Activated naive CD8-positive, alpha-beta T cell treated with anti-CD3 and anti-CD28 coated beads for 36 hours (primary cell): ENCODE measurements around the gene CSNK1G2. TPM values are rescaled to one million over a fixed set of nuclear protein-coding genes. Genes with fewer than 3 reads are reported as not detected.
A peak's percentile ranks its signal among the peaks of the same experiment; 100 is the strongest.

Source experiments
- DNase-seq: peaks from one replicate; pipeline ENCODE4 v3.0.0; 2021
- H3K27ac Mint-ChIP-seq: one replicate; pipeline ENCODE4 v1.8.0; 2022; ENCODE audit warnings: mild to moderate bottlenecking, moderate library complexity, mixed read lengths
- H3K27me3 Mint-ChIP-seq: one replicate; pipeline ENCODE4 v1.8.0; 2022; ENCODE audit warnings: mild to moderate bottlenecking, mixed read lengths
- H3K36me3 Mint-ChIP-seq: one replicate; pipeline ENCODE4 v1.8.0; 2021; ENCODE audit warnings: mild to moderate bottlenecking, mixed read lengths
- H3K4me1 Mint-ChIP-seq: one replicate; pipeline ENCODE4 v1.8.0; 2021; ENCODE audit warnings: mixed read lengths
- H3K4me3 Mint-ChIP-seq: one replicate; pipeline ENCODE4 v1.8.0; 2022; ENCODE audit warnings: mild to moderate bottlenecking, moderate library complexity, mixed read lengths
- H3K9me3 Mint-ChIP-seq: one replicate; pipeline ENCODE4 v1.8.0; 2022; ENCODE audit warnings: mixed read lengths
- total RNA-seq, 2 experiments: library from RNA; stranded (reverse); gene quantifications; one replicate each; pipeline ENCODE4 v1.2.3, GENCODE V29; 2021

Gene CSNK1G2
- total RNA-seq, 2 experiments from 2014 or later: 50.7 to 51.1 TPM

DNA sequence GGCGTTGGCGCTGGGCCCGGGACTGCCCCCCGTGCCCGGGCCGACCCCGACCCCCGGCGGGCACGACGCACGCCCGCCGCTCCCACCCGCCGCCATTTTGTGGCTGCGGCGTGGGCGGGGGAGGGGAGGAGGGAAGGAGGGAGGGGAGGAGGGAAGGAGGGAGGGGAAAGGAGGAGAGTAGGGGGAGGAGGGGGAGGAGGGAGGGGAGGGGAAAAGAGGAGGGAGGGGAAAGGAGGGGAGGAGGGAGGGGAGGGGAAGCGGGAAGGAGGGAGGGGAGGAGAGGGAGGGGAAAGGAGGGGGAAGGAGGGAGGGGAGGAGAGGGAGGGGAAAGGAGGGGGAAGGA is 74.6 kb downstream of the CSNK1G2 start, which contains the start of gene BTBD2:
Gene BTBD2, minus strand, starts transcription at position 107 of the 343 bp plus-strand sequence. Its CDS starts 11 bp downstream, at position 96.
- peaks cover 9% of the 10 kb centered on the region for H3K36me3 Mint-ChIP-seq
- DNase-seq: peak; percentile 45
- H3K27ac Mint-ChIP-seq: peak within 1 kb of the TSS; percentile 42
- no peaks in the 10 kb centered on the region for H3K27me3 Mint-ChIP-seq
- peaks cover 7% of the 10 kb centered on the region for H3K4me1 Mint-ChIP-seq
- no peaks in the 10 kb centered on the region for H3K9me3 Mint-ChIP-seq
- H3K4me3 Mint-ChIP-seq: peak within 1 kb of the TSS; percentile 76

DNA sequence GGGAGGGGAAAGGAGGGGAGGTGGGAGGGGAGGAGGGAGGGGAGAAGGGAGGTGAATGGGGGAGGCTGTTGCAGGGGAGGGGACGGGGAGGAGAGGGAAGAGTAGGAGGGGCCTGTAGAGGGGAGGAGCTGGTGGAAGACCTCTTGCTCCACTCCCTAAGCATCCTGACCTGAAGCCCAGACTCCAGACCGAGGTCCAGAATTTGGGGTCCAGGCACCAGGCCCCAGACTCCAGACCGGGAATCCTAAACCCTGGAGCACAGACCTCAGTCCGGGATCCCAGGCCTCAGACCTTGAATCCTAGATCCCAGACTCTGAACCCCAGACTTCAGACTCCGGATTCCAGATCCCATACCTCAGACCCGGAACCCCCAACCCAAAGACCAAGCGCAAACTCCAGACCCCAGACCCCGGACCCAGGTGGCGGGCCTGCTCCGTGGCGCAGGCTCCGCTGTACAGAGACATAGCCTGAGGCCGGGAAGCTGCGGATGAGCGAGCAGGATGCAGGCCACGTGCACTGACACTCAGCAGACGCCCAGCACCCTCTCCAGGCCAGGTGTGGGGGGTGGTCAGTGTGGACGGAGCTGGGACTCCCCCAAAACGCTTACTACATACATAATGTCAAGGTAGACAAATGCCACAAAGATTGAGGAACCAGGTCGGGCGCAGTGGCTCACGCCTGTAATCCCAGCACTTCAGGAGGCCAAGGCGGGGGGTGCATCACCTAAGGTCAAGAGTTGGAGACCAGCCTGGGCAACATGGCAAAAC is 75.3 kb downstream of the CSNK1G2 start:
- peaks cover 7% of the 10 kb centered on the region for H3K4me1 Mint-ChIP-seq
- no peaks in the 10 kb centered on the region for H3K27me3 Mint-ChIP-seq
- H3K9me3 Mint-ChIP-seq: no peaks in the 10 kb centered on the region
- H3K27ac Mint-ChIP-seq: no peak overlapping the region
- H3K36me3 Mint-ChIP-seq: peaks cover 9% of the 10 kb centered on the region
- H3K4me3 Mint-ChIP-seq: peak overlapping the region; percentile 70
- peak; percentile 39 for DNase-seq

- H3K9me3 Mint-ChIP-seq: no peaks in the 10 kb centered on the region
- H3K27ac Mint-ChIP-seq: no peak overlapping the region
- DNase-seq: no peak
- H3K4me1 Mint-ChIP-seq: peaks cover 5% of the 10 kb centered on the region
- H3K36me3 Mint-ChIP-seq: no peaks in the 10 kb centered on the region
- no peak overlapping the region for H3K4me3 Mint-ChIP-seq
- H3K27me3 Mint-ChIP-seq: no peaks in the 10 kb centered on the region
Observed at GRCh38 chr19:2018752-2019151, 77.8 kb downstream of the CSNK1G2 start.

DNA sequence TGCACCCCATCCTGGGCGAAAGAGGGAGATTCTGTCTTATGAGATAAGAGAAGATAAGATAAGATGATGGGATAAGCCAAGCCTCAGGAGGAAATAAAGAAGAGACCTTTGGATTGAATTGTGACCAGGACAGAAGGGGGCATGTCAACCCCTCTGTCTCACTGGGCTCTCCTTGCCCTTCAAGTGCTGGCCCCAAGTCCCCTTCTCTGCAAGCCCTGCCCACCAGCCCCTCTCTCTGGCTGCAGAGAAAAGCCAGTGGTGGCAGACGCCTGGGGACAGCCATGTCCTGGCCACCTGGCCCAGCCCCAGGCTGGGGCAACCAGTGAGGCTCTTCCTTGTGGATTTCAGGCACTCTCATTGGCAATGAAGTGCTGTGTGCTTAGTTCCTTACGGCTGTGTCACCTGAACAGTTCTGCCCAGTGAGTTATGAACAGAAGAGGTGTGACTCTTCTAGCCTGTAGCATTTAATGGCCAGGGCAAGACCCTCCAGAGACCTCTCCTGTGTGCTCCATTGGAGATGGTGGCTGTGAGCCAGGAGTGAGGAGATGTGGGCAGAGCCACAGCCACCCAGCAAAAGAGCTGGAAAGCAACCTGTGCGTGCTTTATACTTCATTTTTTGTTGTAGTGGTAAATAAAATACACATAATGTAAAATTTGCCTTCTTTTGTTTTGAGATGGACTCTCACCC is 80.6 kb downstream of the CSNK1G2 start:
- Mint-ChIP-seq H3K27me3 (no peaks in the 10 kb centered on the region), H3K4me3 (no peak overlapping the region), H3K4me1 (peaks cover 2% of the 10 kb centered on the region), H3K36me3 (peaks cover 5% of the 10 kb centered on the region), H3K27ac (no peak overlapping the region), H3K9me3 (peaks cover 7% of the 10 kb centered on the region)
- DNase-seq: no peak

- peaks cover 5% of the 10 kb centered on the region for H3K36me3 Mint-ChIP-seq
- no peaks in the 10 kb centered on the region for H3K27me3 Mint-ChIP-seq
- H3K4me3 Mint-ChIP-seq: no peak overlapping the region
- peaks cover 7% of the 10 kb centered on the region for H3K9me3 Mint-ChIP-seq
- no peaks in the 10 kb centered on the region for H3K4me1 Mint-ChIP-seq
- H3K27ac Mint-ChIP-seq: no peak overlapping the region
- DNase-seq: no peak
Observed at GRCh38 chr19:2022289-2022688, 81.3 kb downstream of the CSNK1G2 start.

DNA sequence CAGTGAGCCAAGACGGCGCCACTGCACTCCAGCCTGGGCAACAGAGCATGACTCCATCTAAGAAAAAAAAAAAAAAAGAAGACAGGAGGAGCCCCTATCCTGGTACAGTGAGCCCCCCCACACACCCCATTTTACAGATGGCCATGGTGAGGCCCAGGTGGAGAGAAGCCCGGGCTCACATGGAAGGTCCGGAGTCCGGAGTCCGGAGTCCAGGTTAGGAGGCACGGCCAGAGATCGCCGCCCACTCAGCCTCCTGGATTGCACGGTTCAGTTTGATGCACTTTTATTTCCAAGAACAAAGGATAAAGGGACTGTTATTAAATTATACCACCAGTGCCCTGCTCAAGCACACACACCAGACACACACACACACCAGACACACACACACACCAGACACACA is 85.8 kb downstream of the CSNK1G2 start:
- Mint-ChIP-seq H3K4me1 (peaks cover 3% of the 10 kb centered on the region), H3K36me3 (peaks cover 5% of the 10 kb centered on the region), H3K4me3 (no peak overlapping the region), H3K27me3 (no peaks in the 10 kb centered on the region), H3K27ac (no peak overlapping the region), H3K9me3 (peaks cover 7% of the 10 kb centered on the region)
- no peak for DNase-seq

- peaks cover 9% of the 10 kb centered on the region for H3K4me1 Mint-ChIP-seq
- H3K27me3 Mint-ChIP-seq: no peaks in the 10 kb centered on the region
- peaks cover 5% of the 10 kb centered on the region for H3K36me3 Mint-ChIP-seq
- peaks cover 7% of the 10 kb centered on the region for H3K9me3 Mint-ChIP-seq
- DNase-seq: no peak
- H3K4me3 Mint-ChIP-seq: no peak overlapping the region
- no peak overlapping the region for H3K27ac Mint-ChIP-seq
Observed at GRCh38 chr19:2027361-2027760, 86.4 kb downstream of the CSNK1G2 start.

Other genes starting within 250 kb of the CSNK1G2 start
- gene ONECUT3, start 187.7 kb upstream of the CSNK1G2 start, total RNA-seq: not detected
- gene ATP8B3, start 128.9 kb upstream of the CSNK1G2 start, total RNA-seq: 1 to 10 TPM; 2.3 to 2.7 TPM
- gene REXO1, start 92.7 kb upstream of the CSNK1G2 start, total RNA-seq: 10 to 100 TPM; 53.1 to 54.2 TPM
- 10 to 100 TPM; 37.9 to 39.0 TPM for gene KLF16, start 77.6 kb upstream of the CSNK1G2 start, total RNA-seq
- gene ABHD17A, start 55.7 kb upstream of the CSNK1G2 start, total RNA-seq: 100 to 1,000 TPM in 1 of 2 experiments, 10 to 100 TPM in 1; 98.7 to 106 TPM
- gene ADAT3, start 35.8 kb upstream of the CSNK1G2 start, total RNA-seq: 1 to 10 TPM; 5.7 to 5.9 TPM
- gene SCAMP4, start 35.8 kb upstream of the CSNK1G2 start, total RNA-seq: 10 to 100 TPM; 31.0 to 35.0 TPM
- 10 to 100 TPM; 22.1 to 26.2 TPM for gene BTBD2, start 74.5 kb downstream of the CSNK1G2 start, total RNA-seq
- 100 to 1,000 TPM; 230 to 232 TPM for gene MKNK2, start 110.1 kb downstream of the CSNK1G2 start, total RNA-seq
- gene MOB3A, start 155.2 kb downstream of the CSNK1G2 start, total RNA-seq: 100 to 1,000 TPM; 147 to 153 TPM
- gene IZUMO4, start 155.7 kb downstream of the CSNK1G2 start, total RNA-seq: 10 to 100 TPM; 12.4 to 12.6 TPM
- 10 to 100 TPM; 92.0 to 96.0 TPM for gene AP3D1, start 210.4 kb downstream of the CSNK1G2 start, total RNA-seq
- 10 to 100 TPM; 71.8 to 75.1 TPM for gene DOT1L, start 222.8 kb downstream of the CSNK1G2 start, total RNA-seq